Omental fat pad (tissue), 4 donors: ENCODE results near the gene VPS26C. TPM values are rescaled to one million over a fixed set of nuclear protein-coding genes. Genes with fewer than 3 reads are reported as not detected.
A peak's percentile ranks its signal among the peaks of the same experiment; 100 is the strongest.

Experiments
- ATAC-seq: fragments of 150-250 bp; one replicate; pipeline ENCODE4 v1.9.1; 2016; ENCODE audit warnings: mild to moderate bottlenecking, moderate library complexity; ENCODE audit not compliant: low FRiP score
- DNase-seq: peaks from one replicate; pipeline ENCODE4 v3.0.0-alpha.2; 2019; ENCODE audit warnings: low spot score
- total RNA-seq, 4 donors: library from RNA; depleted of rRNA; stranded (reverse); fragments of >200 nt; gene quantifications; one replicate each; pipeline ENCODE4 v1.1.0, GENCODE V29; 2016
- TF ChIP-seq, protein P1 (sequence below), 3 donors: fragments of 450-650 bp; IDR thresholded peaks; one replicate each; pipeline ENCODE4 v1.5.1; 2016 to 2017; ENCODE audit warnings: antibody characterized with exemption in 3 of 3, mild to moderate bottlenecking in 3 of 3, moderate library complexity in 2 of 3

Gene VPS26C
- total RNA-seq, 4 donors from 2014 or later: 48.3 to 88.3 (median 61.1) TPM

DNA sequence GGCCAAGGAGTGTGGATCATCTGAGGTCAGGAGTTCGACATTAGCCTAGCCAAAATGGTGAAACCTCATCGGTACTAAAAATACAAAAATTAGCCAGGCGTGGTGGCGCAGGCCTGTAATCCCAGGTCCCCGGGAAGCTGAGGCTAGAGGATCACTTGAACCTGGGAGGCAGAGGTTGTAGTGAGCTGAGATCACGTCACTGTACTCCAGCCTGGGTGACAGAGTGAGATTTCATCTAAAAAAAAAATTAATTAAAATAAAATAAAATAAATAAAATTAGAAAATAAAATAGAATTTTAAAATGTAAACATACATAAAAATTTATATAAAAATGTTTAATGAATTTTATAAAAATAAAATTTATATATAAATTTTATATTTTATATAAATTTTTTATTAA is 5.8 kb upstream of the VPS26C start:
- TF ChIP-seq, protein P1, sequence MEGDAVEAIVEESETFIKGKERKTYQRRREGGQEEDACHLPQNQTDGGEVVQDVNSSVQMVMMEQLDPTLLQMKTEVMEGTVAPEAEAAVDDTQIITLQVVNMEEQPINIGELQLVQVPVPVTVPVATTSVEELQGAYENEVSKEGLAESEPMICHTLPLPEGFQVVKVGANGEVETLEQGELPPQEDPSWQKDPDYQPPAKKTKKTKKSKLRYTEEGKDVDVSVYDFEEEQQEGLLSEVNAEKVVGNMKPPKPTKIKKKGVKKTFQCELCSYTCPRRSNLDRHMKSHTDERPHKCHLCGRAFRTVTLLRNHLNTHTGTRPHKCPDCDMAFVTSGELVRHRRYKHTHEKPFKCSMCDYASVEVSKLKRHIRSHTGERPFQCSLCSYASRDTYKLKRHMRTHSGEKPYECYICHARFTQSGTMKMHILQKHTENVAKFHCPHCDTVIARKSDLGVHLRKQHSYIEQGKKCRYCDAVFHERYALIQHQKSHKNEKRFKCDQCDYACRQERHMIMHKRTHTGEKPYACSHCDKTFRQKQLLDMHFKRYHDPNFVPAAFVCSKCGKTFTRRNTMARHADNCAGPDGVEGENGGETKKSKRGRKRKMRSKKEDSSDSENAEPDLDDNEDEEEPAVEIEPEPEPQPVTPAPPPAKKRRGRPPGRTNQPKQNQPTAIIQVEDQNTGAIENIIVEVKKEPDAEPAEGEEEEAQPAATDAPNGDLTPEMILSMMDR (IDR thresholded peaks at IDR 0.05): no peak
- no peak for ATAC-seq
- no peak for DNase-seq

DNA sequence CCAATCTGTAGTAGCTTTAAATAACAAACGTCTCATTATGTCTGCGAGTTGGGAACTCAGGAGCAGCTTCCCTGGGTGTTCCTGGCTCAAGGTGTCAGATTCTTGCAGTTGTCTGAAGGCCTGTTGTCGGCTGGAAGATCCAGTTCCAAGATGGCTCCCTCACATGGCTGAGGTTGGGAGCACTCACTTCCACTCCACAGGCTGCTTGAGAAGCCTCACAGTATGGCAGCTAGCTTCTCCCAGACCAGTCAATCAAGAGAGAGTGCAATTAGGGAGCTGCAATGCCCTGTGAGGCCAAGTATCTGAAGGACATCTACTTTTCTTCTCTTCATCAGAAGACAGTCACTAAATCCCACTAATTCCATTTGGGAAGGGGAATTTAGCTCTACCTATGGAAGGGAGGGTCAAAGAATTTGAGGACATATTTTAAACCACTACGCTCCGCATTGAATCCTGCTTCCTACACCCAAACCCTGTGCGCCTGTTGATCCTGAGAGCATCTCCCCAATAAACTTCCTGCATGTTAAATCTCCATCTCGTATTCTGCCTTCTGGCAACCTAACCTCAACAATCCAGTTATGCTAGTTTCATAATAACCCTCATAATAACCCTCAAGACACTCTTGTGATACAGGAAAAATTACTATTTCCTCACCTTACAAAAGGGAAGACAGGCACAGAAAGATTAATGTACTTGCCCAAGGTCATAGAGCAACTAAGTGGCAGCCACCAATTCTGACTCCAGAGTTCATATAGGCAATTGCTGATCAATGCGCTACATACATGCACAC is 3.6 kb upstream of the VPS26C start:
- ATAC-seq: no peak
- TF ChIP-seq, protein P1 (IDR thresholded peaks at IDR 0.05): no peak
- DNase-seq: no peak

- ATAC-seq (no peak), DNase-seq (no peak)
- TF ChIP-seq, protein P1 (IDR thresholded peaks at IDR 0.05): no peak
Measured at GRCh38 chr21:37269481-37269880, 2.3 kb upstream of the VPS26C start.

DNA sequence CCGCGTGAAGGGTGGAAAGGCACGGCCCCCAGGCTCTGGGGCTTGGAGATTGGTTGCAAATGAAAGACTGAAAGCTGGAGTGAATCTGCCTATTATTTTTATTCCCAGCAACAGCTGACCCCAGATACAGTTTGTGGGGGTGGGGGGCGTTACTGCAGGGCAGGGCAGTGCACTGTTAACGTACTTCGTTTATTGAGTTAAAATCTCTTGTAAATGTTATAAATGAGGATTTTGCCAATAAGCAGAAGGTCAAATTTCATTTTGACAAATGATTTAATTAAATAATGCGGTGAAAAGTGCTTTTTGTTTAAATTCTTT is 1.0 kb upstream of the VPS26C start:
- TF ChIP-seq, protein P1 (IDR thresholded peaks at IDR 0.05): no peak
- no peak for DNase-seq
- ATAC-seq: no peak

DNA sequence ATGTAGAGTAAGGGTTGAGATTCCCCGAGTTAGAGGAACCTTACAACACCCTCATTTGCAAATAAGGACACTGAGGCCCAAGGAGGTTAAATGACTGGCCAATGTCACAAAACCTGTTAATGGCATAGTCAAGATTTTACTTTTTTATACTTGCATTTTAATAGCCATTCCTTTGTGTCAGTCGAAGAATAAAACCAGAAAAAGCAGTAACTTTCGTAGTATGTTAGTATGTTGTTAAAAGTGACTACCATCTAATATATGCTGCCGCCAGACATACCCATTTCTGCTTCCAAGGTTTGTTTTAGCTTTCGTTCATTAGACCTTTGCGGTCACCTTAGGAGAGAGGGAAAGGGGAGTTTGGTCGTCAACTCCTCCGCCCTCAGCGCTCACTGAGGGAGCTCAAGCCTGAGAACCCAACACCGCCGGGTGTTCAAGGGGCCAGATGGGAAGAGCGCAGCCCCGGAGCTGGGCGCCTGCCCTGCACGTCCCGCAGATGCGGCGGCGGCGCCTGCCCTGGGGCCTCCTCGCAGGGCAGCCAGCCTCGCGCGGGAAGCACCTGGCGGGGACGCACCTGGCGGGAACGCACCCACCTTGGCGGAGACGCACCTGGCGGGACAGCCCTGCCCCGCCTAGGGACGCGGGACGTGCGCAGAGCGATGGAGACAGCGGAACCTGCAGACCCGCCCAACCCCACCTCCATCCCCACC is 466 bp downstream of the VPS26C start:
- TF ChIP-seq, protein P1 (IDR thresholded peaks at IDR 0.05): no peak
- no peak for DNase-seq
- peak; percentile 7 for ATAC-seq

- DNase-seq (no peak), ATAC-seq (no peak)
- TF ChIP-seq, protein P1 (IDR thresholded peaks at IDR 0.05): no peak
Measured at GRCh38 chr21:37264808-37265207, 2.3 kb downstream of the VPS26C start.
